A673 (cell line): ENCODE data around the gene ARPC1B.

ENCODE experiments used
- EZH2 ChIP-seq: fragments of 200-600 bp; sonication (generic); IDR thresholded peaks from 2 replicates; pipeline ENCODE4 v1.6.1; 2017; ENCODE audit warnings: borderline replicate concordance, low read depth, mild to moderate bottlenecking, mixed read lengths, antibody characterized with exemption, low read length; ENCODE audit not compliant: poor library complexity, severe bottlenecking
- TF ChIP-seq, protein P1 (sequence below): fragments of 300-800, 200-600 bp; sonication (generic); conservative IDR thresholded peaks from 2 replicates; pipeline ENCODE4 v1.5.1; 2017; ENCODE audit warnings: low read depth, mild to moderate bottlenecking, antibody characterized with exemption, low read length, moderate library complexity, mixed read lengths

- TF ChIP-seq, protein P1, sequence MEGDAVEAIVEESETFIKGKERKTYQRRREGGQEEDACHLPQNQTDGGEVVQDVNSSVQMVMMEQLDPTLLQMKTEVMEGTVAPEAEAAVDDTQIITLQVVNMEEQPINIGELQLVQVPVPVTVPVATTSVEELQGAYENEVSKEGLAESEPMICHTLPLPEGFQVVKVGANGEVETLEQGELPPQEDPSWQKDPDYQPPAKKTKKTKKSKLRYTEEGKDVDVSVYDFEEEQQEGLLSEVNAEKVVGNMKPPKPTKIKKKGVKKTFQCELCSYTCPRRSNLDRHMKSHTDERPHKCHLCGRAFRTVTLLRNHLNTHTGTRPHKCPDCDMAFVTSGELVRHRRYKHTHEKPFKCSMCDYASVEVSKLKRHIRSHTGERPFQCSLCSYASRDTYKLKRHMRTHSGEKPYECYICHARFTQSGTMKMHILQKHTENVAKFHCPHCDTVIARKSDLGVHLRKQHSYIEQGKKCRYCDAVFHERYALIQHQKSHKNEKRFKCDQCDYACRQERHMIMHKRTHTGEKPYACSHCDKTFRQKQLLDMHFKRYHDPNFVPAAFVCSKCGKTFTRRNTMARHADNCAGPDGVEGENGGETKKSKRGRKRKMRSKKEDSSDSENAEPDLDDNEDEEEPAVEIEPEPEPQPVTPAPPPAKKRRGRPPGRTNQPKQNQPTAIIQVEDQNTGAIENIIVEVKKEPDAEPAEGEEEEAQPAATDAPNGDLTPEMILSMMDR: no peak
- no peak for TF ChIP-seq EZH2
Measured at GRCh38 chr7:99409192-99409572, 34.7 kb downstream of the ARPC1B start.
